Activated CD8-positive, alpha-beta memory T cell treated with anti-CD3 and anti-CD28 coated beads, Interleukin-2, amount 50 U/mL, for 4 hours (primary cell): ENCODE measurements around the gene ITPR2.
"Not testable (repeated sequence)": the region's sequence is repeated elsewhere in the genome, so short reads cannot be mapped to it uniquely, and the experiment has no call there.

ENCODE experiments used
- DNase-seq: peaks from one replicate; pipeline ENCODE4 v3.0.0-alpha.2; 2020

Gene ITPR2

DNA sequence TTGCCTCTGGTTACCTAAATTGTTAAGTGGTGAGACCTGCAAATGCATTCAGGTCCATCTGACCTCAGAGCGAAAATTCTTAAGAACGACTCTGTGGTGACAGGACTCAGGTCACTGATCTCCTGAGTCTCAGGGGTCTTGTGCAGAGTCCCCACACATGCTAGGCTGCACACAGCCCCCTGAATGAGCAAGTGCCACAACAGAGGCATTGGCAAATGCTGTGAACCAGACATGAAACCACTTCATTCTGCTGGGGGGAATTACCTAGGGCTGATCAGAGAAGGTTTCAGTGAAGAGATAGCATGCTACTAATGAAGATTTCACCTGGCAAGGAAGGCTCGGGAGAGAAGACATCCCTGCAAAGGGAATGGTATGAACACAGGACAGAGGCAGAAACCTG is 281.6 kb downstream of the ITPR2 start:
- no peak for DNase-seq

DNA sequence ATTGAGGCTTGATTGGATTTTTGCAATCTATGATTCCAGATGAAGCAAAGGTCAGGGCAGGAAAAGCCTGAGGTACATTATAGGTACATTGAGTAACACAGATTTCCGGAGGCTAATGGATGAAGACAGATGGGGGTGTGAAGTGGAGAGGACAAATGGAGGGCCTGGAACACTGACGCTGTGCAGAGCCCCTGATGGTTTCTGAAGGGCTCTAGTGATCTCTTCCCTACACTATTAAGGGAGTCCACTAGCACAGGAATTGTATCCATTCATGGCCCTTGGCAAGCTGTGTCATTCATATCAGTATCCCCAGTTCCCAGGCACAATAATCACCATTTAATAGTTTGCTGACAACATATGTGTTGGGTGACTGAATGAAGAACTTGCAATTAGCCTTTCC is 284.8 kb downstream of the ITPR2 start:
- no peak for DNase-seq

GRCh38 chr12:26546535-26547314 is 286.3 kb downstream of the ITPR2 start:
- no peak for DNase-seq

GRCh38 chr12:26539131-26539530 is 293.9 kb downstream of the ITPR2 start:
- no peak for DNase-seq

DNA sequence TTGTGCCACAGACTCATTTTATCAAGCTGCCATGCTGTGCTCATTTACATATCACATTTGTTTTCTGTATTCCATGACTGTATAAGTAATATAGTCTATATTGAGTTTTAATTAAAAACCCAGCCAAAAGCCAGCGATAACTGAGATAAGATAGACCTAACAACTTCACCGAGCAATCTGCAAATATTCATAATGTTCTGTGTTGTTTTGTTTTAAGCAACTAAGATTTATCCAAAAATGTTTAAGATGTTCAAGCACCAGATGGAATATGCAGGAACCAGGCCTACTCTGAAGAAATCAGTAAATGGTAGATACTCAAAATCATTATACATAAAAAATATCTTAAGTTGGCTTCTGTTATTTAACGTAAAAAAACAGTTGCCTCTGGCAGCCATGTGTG is 295.3 kb downstream of the ITPR2 start:
- no peak for DNase-seq

DNA sequence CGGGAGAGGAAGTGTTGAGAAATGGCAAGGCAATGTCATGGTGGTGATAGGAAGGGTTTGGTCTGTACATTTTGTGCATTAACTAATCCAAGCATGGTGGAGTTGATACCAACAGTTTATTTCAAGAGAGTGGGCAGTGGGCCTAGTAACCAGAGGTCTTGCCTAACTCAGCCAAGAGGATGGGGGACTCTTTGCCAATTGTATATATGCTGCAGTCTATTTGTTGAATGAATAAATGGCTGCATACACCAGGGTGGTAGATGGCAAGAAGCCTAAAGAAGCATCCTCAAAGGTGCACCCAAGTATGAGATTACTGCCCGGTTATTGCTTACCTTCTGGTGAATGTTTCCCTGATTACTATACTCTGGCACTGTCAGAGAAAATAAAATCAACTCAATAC is 295.9 kb downstream of the ITPR2 start:
- DNase-seq, result no peak

GRCh38 chr12:26535826-26536225 is 297.2 kb downstream of the ITPR2 start:
- DNase-seq, result no peak

- DNase-seq, result no peak
These were observed 298.9 kb downstream of the ITPR2 start for GRCh38 chr12:26534071-26534470.

DNA sequence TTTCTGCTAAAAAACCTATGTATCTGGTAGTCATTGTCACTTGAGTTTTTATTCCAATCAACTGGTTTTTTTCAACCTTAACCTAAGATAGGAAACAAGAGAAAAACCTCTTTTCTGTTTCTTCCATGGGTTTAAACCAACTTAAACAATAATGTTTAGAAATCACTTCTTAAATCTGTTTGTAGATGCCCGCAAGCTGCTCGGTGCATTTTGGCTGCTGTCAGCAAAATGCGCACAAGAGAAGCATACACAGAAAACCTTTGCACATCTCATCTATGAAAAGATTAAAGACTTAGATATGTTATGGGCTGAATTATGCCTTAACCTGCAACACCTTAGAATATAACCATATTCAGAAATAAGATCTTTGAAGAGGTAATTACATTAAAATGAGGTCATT is 299.8 kb downstream of the ITPR2 start:
- DNase-seq, result no peak

- no peak for DNase-seq
These were observed 302.5 kb downstream of the ITPR2 start for GRCh38 chr12:26530461-26530860.

GRCh38 chr12:26528943-26529342 is 304.1 kb downstream of the ITPR2 start:
- no peak for DNase-seq

DNA sequence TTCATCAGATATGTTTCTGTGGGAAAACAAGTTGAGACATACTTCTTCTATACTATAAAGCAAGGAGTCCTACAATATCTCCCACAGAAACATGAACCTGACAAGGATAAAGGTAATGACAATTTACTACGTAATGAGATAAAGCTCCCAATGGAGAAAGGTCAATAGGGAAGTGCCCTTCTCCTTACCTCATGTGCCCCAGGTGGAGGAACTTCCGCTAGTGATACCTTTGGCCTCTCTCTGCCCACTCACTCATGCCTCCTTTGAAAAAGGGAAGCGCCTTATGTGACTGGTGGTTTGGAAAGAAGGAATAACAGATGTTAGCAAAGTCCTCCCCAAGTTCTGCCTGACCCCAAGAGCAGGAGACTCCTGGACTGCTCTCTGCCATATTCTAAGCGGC is 305.3 kb downstream of the ITPR2 start:
- DNase-seq, result no peak

- no peak for DNase-seq
These were observed 308.0 kb downstream of the ITPR2 start for GRCh38 chr12:26524862-26525465.

- no peak for DNase-seq
These were observed 309.3 kb downstream of the ITPR2 start for GRCh38 chr12:26523708-26524150.

DNA sequence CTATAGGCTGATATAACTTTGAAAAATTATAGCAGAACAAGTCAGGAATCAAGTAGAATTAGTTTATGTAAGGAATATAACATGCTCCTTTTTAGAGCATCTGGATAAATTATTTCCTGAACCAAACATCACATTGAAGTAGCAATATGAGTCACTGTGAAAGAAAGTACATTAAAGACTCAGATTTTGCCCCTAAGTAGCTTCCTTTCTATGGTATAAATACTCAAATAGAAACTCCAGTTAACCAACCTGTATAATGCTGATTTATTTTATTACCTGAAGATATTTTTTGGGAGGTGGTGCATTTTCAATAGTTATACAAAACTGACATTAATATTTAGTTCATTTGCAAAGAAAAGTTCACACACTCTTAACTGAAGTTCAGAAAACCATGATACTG is 312.1 kb downstream of the ITPR2 start:
- DNase-seq, result no peak

DNA sequence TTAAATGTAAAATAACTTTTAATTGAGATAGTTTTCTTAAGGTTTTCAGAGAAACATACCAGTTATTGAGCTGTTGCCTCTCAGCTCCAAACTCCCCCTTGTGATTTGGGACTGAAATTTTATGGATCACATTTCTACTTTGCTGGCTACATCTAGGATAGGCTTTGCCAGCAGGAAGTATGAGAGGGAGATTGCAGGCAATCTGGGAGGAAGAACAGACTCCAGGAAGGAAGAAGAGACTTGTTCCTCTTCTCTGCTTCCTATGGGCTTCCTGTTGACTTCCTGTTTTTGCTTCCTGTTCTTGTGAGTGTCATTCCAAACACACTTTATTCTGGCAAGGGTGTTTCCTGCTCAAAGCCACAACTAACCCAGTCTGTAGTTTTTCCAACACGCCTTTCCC is 312.9 kb downstream of the ITPR2 start:
- DNase-seq, result no peak

- DNase-seq, result no peak
These were observed 313.5 kb downstream of the ITPR2 start for GRCh38 chr12:26519462-26519861.

- DNase-seq, result not testable (repeated sequence)
These were observed 315.7 kb downstream of the ITPR2 start for GRCh38 chr12:26517320-26517719.

DNA sequence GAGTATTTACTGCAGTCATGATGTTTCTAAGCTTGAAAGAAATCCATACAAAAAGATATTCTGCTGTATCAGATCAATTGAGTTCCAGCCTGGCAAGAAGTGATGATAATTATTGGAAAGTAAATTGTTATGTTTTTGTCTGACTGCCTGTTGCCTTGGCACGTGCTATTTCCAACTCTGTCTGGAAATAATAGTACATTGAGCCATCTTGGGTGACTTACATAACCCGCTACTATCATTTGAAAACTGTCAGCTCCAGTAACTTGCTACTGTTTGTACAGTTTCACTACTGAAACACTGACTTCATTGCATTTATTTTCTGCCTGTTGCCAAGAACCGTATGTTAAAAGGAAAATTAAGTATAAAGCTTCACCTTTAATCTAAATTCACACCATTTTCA is 318.6 kb downstream of the ITPR2 start:
- no peak for DNase-seq

GRCh38 chr12:26513363-26514043 is 319.5 kb downstream of the ITPR2 start:
- no peak for DNase-seq

DNA sequence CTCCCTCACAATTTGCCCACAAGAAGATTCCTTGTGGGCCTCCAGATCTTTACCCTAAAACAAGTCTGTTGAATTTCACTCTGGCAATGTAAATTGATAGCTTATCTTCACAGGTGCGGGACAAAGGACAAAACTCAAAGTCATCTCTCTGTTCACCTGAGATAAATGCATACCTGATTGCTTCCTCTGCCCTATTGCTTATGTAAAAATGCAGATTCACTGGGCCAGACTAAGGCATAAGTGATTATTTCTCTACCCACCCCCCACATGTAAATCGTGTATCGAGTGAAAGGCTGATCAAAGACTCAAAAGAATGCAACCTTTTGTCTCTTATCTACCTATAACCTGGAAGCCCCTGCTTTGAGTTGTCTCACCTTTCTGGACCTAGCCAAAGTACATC is 320.8 kb downstream of the ITPR2 start:
- no peak for DNase-seq

DNA sequence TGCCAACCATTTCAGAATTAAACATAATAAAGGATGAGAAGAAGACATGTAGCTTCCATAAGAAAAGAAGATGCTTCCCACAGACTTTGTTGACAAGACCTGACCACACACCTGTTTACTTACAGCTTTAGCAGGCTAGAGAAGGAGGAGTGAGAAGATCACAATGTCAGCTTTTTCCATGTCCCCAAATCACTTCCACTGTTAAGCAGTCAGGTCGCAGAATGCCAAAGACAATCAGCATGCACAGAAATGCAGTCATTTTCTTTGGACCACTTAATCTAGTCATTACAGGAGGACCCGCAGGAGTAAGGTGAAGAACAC is 322.7 kb downstream of the ITPR2 start:
- no peak for DNase-seq

- no peak for DNase-seq
These were observed 325.4 kb downstream of the ITPR2 start for GRCh38 chr12:26507613-26508012.

DNA sequence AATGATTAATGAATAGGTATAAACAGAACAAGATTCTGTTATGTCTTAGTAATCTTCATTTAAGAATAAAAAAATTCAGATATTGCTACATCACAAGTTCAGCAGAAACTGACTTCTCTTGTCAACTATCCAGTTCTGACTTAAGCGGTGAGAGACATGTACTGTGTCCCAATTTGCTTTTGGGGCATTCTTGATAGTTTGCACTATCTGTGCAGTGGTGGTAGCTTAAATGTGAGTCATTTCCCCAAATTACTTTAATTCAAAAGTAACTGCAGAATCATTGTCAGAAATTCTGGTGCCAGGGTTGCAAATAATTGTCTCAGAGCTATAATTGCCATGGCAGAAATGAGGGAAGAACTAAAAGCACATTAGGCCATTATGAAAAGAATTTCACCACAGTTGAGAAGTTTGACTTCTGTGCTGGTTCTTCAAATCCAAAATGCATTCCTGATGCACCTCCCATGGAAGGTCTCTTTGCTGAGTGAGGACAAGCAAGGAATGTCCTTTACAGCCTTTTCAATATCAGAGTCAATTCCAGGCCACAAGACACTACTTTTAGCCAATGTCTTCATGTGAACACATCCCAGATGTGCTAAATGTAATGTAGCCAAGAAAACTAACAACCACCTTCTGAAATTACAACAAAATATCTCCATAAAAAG is 332.9 kb downstream of the ITPR2 start:
- no peak for DNase-seq
